ENCODE results near the gene LHFPL6.

The LHFPL6 gene

DNA sequence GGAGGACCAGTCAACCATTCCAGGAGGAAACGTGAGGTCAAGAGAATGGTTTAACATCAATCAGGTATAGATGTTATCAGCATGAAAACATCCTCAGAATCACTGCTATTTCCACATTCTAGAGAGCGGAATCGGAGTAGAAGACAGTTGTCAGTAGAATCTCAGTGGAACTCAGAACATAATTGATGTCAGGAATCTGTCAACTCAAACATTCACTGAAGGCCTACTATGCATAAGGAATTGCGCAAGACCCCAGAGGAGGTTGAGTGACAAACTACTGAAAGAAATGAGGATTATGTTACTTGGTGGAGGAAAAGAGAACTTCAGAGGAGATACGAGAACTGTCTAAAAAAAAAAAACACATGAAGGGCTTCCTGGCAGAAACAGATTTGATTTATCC, 97.8 kb downstream of the LHFPL6 start:
- TF ChIP-seq EZH2 (IDR thresholded peaks at IDR 0.05; ENCODE audit: borderline replicate concordance, low read depth, low read length, severe bottlenecking), result no peak
- TF ChIP-seq, protein P1, sequence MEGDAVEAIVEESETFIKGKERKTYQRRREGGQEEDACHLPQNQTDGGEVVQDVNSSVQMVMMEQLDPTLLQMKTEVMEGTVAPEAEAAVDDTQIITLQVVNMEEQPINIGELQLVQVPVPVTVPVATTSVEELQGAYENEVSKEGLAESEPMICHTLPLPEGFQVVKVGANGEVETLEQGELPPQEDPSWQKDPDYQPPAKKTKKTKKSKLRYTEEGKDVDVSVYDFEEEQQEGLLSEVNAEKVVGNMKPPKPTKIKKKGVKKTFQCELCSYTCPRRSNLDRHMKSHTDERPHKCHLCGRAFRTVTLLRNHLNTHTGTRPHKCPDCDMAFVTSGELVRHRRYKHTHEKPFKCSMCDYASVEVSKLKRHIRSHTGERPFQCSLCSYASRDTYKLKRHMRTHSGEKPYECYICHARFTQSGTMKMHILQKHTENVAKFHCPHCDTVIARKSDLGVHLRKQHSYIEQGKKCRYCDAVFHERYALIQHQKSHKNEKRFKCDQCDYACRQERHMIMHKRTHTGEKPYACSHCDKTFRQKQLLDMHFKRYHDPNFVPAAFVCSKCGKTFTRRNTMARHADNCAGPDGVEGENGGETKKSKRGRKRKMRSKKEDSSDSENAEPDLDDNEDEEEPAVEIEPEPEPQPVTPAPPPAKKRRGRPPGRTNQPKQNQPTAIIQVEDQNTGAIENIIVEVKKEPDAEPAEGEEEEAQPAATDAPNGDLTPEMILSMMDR (IDR thresholded peaks at IDR 0.05; ENCODE audit: borderline replicate concordance, extremely low read depth, low read length, poor library complexity, severe bottlenecking), result no peak
- no peaks in the 10 kb centered on the region for H3K4me1 ChIP-seq (ENCODE audit: insufficient read depth, low read length)

DNA sequence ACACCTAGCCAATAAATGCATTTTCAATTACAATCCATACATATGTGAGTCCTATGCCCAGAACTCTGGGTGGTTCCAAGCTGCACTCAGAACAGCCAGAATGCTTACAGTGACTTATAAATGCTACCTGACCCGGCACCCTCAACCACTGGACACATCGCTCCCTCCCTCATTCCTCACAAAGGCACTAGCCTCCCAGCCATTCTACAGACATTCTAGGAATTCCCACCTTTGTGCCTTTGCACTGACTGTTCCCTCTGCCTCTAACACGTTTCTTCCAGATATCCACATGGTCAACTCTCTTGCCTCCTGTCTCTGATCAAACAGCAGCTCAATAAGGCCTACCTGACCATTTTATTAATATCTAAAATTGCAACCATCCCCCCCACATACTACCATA, 99.9 kb downstream of the LHFPL6 start:
- Histone ChIP-seq H4K20me1 (ENCODE audit: insufficient read depth, low read length) (no peaks in the 10 kb centered on the region), H3K4me2 (ENCODE audit: insufficient read depth, low read length) (no peak overlapping the region), H3K27ac (ENCODE audit: low read length) (no peak overlapping the region), H3K9ac (ENCODE audit: low read depth, low read length) (no peak overlapping the region), H2AFZ (ENCODE audit: low read depth, low read length) (no peak overlapping the region), H3K9me3 (ENCODE audit: insufficient read depth, low read length, severe bottlenecking) (no peaks in the 10 kb centered on the region), H3K79me2 (ENCODE audit: insufficient read depth, low read length) (no peaks in the 10 kb centered on the region), H3K36me3 (ENCODE audit: insufficient read depth, low read length) (no peaks in the 10 kb centered on the region), H3K27me3 (ENCODE audit: insufficient read depth, low read length, poor library complexity) (no peaks in the 10 kb centered on the region), H3K4me3 (ENCODE audit: low read depth in 1 of 2, low read length in 2 of 2) (no peak overlapping the region), H3K4me1 (ENCODE audit: insufficient read depth, low read length) (no peaks in the 10 kb centered on the region)
- ATAC-seq (ENCODE audit: insufficient read depth, low read depth) (no peak), DNase-seq (no peak)
- TF ChIP-seq, protein P1 (IDR thresholded peaks at IDR 0.05; ENCODE audit: borderline replicate concordance, extremely low read depth, low read length, poor library complexity, severe bottlenecking), result no peak
- TF ChIP-seq EZH2 (IDR thresholded peaks at IDR 0.05; ENCODE audit: borderline replicate concordance, low read depth, low read length, severe bottlenecking), result no peak

More for the DNA sequence above, 97.8 kb downstream of the LHFPL6 start:
- ATAC-seq (ENCODE audit: insufficient read depth, low read depth) (no peak), DNase-seq (no peak)
- H3K36me3 ChIP-seq (ENCODE audit: insufficient read depth, low read length), result no peaks in the 10 kb centered on the region
- no peak overlapping the region for H2AFZ ChIP-seq (ENCODE audit: low read depth, low read length)
- H3K27me3 ChIP-seq (ENCODE audit: insufficient read depth, low read length, poor library complexity), result no peaks in the 10 kb centered on the region
- no peaks in the 10 kb centered on the region for H3K79me2 ChIP-seq (ENCODE audit: insufficient read depth, low read length)
- no peaks in the 10 kb centered on the region for H4K20me1 ChIP-seq (ENCODE audit: insufficient read depth, low read length)
- H3K9ac ChIP-seq (ENCODE audit: low read depth, low read length), result no peak overlapping the region
- H3K4me3 ChIP-seq (ENCODE audit: low read depth in 1 of 2, low read length in 2 of 2), result no peak overlapping the region
- no peak overlapping the region for H3K27ac ChIP-seq (ENCODE audit: low read length)
- H3K9me3 ChIP-seq (ENCODE audit: insufficient read depth, low read length, severe bottlenecking), result no peaks in the 10 kb centered on the region
- H3K4me2 ChIP-seq (ENCODE audit: insufficient read depth, low read length), result no peak overlapping the region

DNA sequence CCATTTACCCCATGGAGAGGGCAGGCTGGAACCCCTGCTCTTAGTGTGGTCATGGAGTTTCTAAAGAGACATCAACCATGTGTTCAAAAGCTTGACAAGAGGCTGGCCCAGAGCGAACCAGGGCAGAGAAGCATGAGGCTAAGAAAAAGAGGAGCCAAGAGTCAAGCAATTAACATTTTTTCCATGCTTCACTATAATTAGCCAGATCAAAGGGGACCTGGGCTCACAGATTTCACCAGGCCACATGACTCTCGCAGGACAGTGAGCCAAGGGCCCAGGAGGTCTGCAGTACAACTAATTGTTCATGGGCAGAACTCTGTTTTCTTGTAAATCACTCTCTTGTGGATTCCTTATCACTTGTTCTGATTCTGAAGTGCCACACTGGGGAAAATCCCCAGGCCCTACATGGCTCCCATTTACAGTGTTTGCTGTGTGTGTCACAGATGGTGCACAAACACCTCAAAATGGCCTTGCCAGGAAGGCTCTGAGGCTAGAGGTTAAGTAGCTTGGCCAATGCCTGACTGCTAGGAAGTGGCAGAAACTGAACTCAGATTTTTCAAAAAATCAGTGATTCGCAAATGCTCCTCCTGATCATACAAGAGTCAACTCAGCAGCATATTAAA, 101.2 kb downstream of the LHFPL6 start:
- Histone ChIP-seq H3K4me1 (ENCODE audit: insufficient read depth, low read length) (no peaks in the 10 kb centered on the region), H2AFZ (ENCODE audit: low read depth, low read length) (no peak overlapping the region), H3K36me3 (ENCODE audit: insufficient read depth, low read length) (no peaks in the 10 kb centered on the region), H3K79me2 (ENCODE audit: insufficient read depth, low read length) (no peaks in the 10 kb centered on the region), H3K9me3 (ENCODE audit: insufficient read depth, low read length, severe bottlenecking) (no peaks in the 10 kb centered on the region), H3K4me2 (ENCODE audit: insufficient read depth, low read length) (no peak overlapping the region), H3K27me3 (ENCODE audit: insufficient read depth, low read length, poor library complexity) (no peaks in the 10 kb centered on the region), H3K9ac (ENCODE audit: low read depth, low read length) (no peak overlapping the region), H3K27ac (ENCODE audit: low read length) (no peak overlapping the region), H3K4me3 (ENCODE audit: low read depth in 1 of 2, low read length in 2 of 2) (no peak overlapping the region), H4K20me1 (ENCODE audit: insufficient read depth, low read length) (no peaks in the 10 kb centered on the region)
- TF ChIP-seq, protein P1 (IDR thresholded peaks at IDR 0.05; ENCODE audit: borderline replicate concordance, extremely low read depth, low read length, poor library complexity, severe bottlenecking), result no peak
- no peak for TF ChIP-seq EZH2 (IDR thresholded peaks at IDR 0.05; ENCODE audit: borderline replicate concordance, low read depth, low read length, severe bottlenecking)
- ATAC-seq (ENCODE audit: insufficient read depth, low read depth) (no peak), DNase-seq (no peak)
